Colonic mucosa (tissue), 4 donors: ENCODE measurements around the gene OTOP3. TPM values are rescaled to one million over a fixed set of nuclear protein-coding genes. Genes with fewer than 3 reads are reported as not detected.

Source experiments
- DNase-seq: peaks from one replicate; pipeline ENCODE4 v3.0.0-alpha.2; 2020
- H3K27ac ChIP-seq: fragments of 200-600 bp; one replicate; pipeline ENCODE4 v1.8.0; 2021
- H3K27me3 ChIP-seq: fragments of 200-600 bp; one replicate; pipeline ENCODE4 v1.8.0; 2021
- H3K36me3 ChIP-seq: fragments of 200-600 bp; one replicate; pipeline ENCODE4 v1.8.0; 2021
- H3K4me1 ChIP-seq: fragments of 200-600 bp; one replicate; pipeline ENCODE4 v1.8.0; 2021; ENCODE audit warnings: mild to moderate bottlenecking
- H3K4me3 ChIP-seq: fragments of 200-600 bp; one replicate; pipeline ENCODE4 v1.8.0; 2021
- H3K9ac ChIP-seq, 2 donors: one replicate each; pipeline ENCODE4 v1.7.0; 2013; ENCODE audit warnings: control low read depth in 2 of 2, low read depth in 2 of 2, low read length in 2 of 2
- H3K9me3 ChIP-seq: fragments of 200-600 bp; one replicate; pipeline ENCODE4 v1.8.0; 2021
- intact Hi-C: fragments of 100-400 bp; cut with DNase I; formaldehyde crosslinking; loops from one replicate; pipeline ENCODE4 v1.14.1; 2022
- total RNA-seq, 2 donors: library from RNA; stranded (reverse); fragmentation: NEBNext Ultra II Directional in 1 of 2; extraction: Animal tissue kit (Norgen Biotek cat#: 25700) in 1 of 2; gene quantifications; one replicate each; pipeline ENCODE4 v1.2.1, GENCODE V29; 2021
- TF ChIP-seq, protein P1 (sequence below): fragments of 200-600 bp; IDR thresholded peaks from one replicate; pipeline ENCODE4 v1.8.0; 2022; ENCODE audit warnings: antibody characterized with exemption, mild to moderate bottlenecking
- donor health status: healthy.
- donor health status: DM: no; HTN: no; CAD: no.
- donor health status: DM: no; HTN: no; CAD: no.

Gene OTOP3
- total RNA-seq, 2 donors from 2014 or later: 0.40 TPM; not detected in 1

DNA sequence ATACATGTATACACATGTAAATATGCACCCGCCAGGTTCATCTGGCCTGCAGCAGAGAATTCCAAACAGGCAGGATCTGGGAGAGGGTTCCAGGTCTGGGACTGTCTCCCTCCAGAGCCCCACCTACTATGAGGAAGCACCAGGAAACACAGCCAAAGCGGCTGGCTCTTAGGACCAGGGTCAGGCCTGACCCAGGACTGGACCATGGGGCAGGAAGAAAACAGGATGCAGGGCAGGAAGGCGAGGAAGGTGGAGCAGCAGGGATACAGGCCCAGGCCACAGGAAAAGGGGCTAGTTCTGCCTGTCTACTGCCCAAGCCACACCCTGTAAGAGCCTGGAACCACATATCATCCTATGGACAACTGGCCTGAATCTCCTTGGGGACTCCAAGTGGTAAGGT lies 34.7 kb downstream of the OTOP3 start:
- H3K4me3 ChIP-seq: no peak overlapping the region
- intact Hi-C loops: no loop called here
- no peaks in the 10 kb centered on the region for H3K36me3 ChIP-seq
- H3K27ac ChIP-seq: no peak overlapping the region
- DNase-seq: no peak
- peak overlapping the region in 1 of 2 donors; percentile 55 for H3K9ac ChIP-seq
- peaks cover 4% of the 10 kb centered on the region for H3K4me1 ChIP-seq
- H3K27me3 ChIP-seq: no peaks in the 10 kb centered on the region
- H3K9me3 ChIP-seq: no peaks in the 10 kb centered on the region
- TF ChIP-seq, protein P1, sequence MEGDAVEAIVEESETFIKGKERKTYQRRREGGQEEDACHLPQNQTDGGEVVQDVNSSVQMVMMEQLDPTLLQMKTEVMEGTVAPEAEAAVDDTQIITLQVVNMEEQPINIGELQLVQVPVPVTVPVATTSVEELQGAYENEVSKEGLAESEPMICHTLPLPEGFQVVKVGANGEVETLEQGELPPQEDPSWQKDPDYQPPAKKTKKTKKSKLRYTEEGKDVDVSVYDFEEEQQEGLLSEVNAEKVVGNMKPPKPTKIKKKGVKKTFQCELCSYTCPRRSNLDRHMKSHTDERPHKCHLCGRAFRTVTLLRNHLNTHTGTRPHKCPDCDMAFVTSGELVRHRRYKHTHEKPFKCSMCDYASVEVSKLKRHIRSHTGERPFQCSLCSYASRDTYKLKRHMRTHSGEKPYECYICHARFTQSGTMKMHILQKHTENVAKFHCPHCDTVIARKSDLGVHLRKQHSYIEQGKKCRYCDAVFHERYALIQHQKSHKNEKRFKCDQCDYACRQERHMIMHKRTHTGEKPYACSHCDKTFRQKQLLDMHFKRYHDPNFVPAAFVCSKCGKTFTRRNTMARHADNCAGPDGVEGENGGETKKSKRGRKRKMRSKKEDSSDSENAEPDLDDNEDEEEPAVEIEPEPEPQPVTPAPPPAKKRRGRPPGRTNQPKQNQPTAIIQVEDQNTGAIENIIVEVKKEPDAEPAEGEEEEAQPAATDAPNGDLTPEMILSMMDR: no peak

- H3K27me3 ChIP-seq: no peaks in the 10 kb centered on the region
- DNase-seq: no peak
These were observed 35.6 kb downstream of the OTOP3 start for GRCh38 chr17:74971069-74971841.

GRCh38 chr17:74971842-74972106 lies 36.1 kb downstream of the OTOP3 start:
- DNase-seq: no peak
- H3K4me1 ChIP-seq: peaks cover 4% of the 10 kb centered on the region
- no peaks in the 10 kb centered on the region for H3K27me3 ChIP-seq
- peak overlapping the region; percentile 34 for H3K27ac ChIP-seq
- TF ChIP-seq, protein P1: no peak
- H3K9ac ChIP-seq: peak overlapping the region; percentile 55 to 62
- intact Hi-C loops: no loop called here
- H3K4me3 ChIP-seq: peak overlapping the region; percentile 72
- H3K9me3 ChIP-seq: no peaks in the 10 kb centered on the region
- no peaks in the 10 kb centered on the region for H3K36me3 ChIP-seq

More at GRCh38 chr17:74971069-74971841, 35.6 kb downstream of the OTOP3 start:
- Histone ChIP-seq H3K4me3 (peak overlapping the region; percentile 72), H3K27ac (peak overlapping the region; percentile 34), H3K9me3 (no peaks in the 10 kb centered on the region), H3K36me3 (no peaks in the 10 kb centered on the region), H3K4me1 (peaks cover 4% of the 10 kb centered on the region), H3K9ac (peak overlapping the region; percentile 55 to 62)
- TF ChIP-seq, protein P1: no peak
- intact Hi-C loops: no loop called here

- no peaks in the 10 kb centered on the region for H3K9me3 ChIP-seq
- peak within 1 kb of the TSS; percentile 34 for H3K27ac ChIP-seq
- no peaks in the 10 kb centered on the region for H3K27me3 ChIP-seq
- H3K36me3 ChIP-seq: no peaks in the 10 kb centered on the region
- H3K4me1 ChIP-seq: peaks cover 4% of the 10 kb centered on the region
- H3K9ac ChIP-seq: peak within 1 kb of the TSS; percentile 58 to 62
- intact Hi-C loops: no loop called here
- peak; percentile 81 for DNase-seq
- TF ChIP-seq, protein P1: no peak
- H3K4me3 ChIP-seq: peak within 1 kb of the TSS; percentile 72
These were observed 36.6 kb downstream of the OTOP3 start, which contains the start of gene HID1 for GRCh38 chr17:74972107-74972972. HID1 (minus strand) TSS chr17:74972759; CDS start chr17:74972656, 103 bp downstream.

DNA sequence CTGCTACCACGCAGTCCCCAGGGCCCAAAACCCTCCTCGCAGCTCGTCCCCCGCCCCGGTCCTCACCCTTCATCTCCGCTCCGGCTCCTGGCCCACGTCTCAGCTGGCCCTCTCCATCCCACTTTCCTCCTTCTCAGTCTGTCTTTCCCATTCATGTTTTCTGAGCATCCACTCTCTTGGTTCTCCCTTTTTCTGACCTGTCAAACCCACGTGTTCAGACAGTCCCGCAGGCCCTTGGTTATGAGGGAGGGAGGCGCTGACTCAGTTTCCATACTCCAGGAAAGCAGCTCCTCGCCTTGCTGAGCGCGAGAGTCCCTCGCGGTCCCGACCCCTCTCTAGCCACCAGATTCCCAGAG lies 37.3 kb downstream of the OTOP3 start:
- Histone ChIP-seq H3K4me1 (peaks cover 4% of the 10 kb centered on the region), H3K36me3 (no peaks in the 10 kb centered on the region), H3K9me3 (no peaks in the 10 kb centered on the region), H3K27me3 (no peaks in the 10 kb centered on the region), H3K27ac (no peak overlapping the region), H3K9ac (peak overlapping the region in 1 of 2 donors; percentile 57), H3K4me3 (peak overlapping the region; percentile 72)
- intact Hi-C loops: no loop called here
- TF ChIP-seq, protein P1: no peak
- DNase-seq: no peak
